ENCODE data around the gene EFTUD2.

DNA sequence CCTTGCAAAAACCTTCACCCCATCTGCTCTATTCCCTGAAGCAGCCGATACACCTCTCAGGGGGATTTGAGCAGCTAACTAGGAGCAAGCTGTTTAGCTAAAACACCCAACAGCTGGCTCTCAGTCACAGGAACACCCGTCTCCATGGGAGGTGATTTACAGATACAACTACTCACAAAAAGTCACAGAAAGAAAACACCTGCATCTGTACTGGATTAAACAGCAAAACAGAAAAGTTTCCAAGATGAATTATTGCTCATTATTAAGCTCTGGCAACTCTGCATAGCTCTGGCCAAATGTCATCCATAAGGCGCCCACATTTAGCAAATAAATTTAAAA, 91.5 kb downstream of the EFTUD2 start:
- TF ChIP-seq, protein P1, sequence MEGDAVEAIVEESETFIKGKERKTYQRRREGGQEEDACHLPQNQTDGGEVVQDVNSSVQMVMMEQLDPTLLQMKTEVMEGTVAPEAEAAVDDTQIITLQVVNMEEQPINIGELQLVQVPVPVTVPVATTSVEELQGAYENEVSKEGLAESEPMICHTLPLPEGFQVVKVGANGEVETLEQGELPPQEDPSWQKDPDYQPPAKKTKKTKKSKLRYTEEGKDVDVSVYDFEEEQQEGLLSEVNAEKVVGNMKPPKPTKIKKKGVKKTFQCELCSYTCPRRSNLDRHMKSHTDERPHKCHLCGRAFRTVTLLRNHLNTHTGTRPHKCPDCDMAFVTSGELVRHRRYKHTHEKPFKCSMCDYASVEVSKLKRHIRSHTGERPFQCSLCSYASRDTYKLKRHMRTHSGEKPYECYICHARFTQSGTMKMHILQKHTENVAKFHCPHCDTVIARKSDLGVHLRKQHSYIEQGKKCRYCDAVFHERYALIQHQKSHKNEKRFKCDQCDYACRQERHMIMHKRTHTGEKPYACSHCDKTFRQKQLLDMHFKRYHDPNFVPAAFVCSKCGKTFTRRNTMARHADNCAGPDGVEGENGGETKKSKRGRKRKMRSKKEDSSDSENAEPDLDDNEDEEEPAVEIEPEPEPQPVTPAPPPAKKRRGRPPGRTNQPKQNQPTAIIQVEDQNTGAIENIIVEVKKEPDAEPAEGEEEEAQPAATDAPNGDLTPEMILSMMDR (IDR thresholded peaks at IDR 0.05) = no peak
- no peak for TF ChIP-seq POLR2A (IDR thresholded peaks at IDR 0.05)
